Activated CD8-positive, alpha-beta T cell treated with anti-CD3 and anti-CD28 coated beads for 36 hours (primary cell): ENCODE data around the gene ZNF483. TPM values are rescaled to one million over a fixed set of nuclear protein-coding genes. Genes with fewer than 3 reads are reported as not detected.
"Not testable (repeated sequence)": the region's sequence is repeated elsewhere in the genome, so short reads cannot be mapped to it uniquely, and the experiment has no call there.

Experiments used
- ATAC-seq: fragments of 200-7000 bp; cut with Tn5 transposase; one replicate; pipeline ENCODE4 v1.10.0; 2021; ENCODE audit warnings: mild to moderate bottlenecking, moderate library complexity
- CTCF ChIA-PET: fragments of 350-600 bp; sonication (Branson Sonifier 250); formaldehyde crosslinking; loops from one replicate; lab custom pipeline; 2021; ENCODE audit warnings: antibody characterized with exemption; lab: Charles Lee
- POLR2A ChIA-PET: fragments of 350-600 bp; sonication (Branson Sonifier 250); formaldehyde crosslinking; loops from one replicate; lab custom pipeline; 2021; ENCODE audit warnings: antibody characterized with exemption; lab: Charles Lee
- DNase-seq: peaks from one replicate; pipeline ENCODE4 v3.0.0-alpha.2; 2020
- H3K27ac Mint-ChIP-seq: one replicate; pipeline ENCODE4 v1.8.0; 2021; ENCODE audit warnings: mild to moderate bottlenecking, mixed read lengths
- H3K27me3 Mint-ChIP-seq: one replicate; pipeline ENCODE4 v1.8.0; 2021; ENCODE audit warnings: mixed read lengths
- H3K36me3 Mint-ChIP-seq: one replicate; pipeline ENCODE4 v1.8.0; 2021; ENCODE audit warnings: low read depth, mixed read lengths
- H3K4me1 Mint-ChIP-seq: one replicate; pipeline ENCODE4 v1.8.0; 2021; ENCODE audit warnings: low read depth, mixed read lengths
- H3K4me3 Mint-ChIP-seq: one replicate; pipeline ENCODE4 v1.8.0; 2021; ENCODE audit warnings: mild to moderate bottlenecking, moderate library complexity, mixed read lengths
- H3K9me3 Mint-ChIP-seq: one replicate; pipeline ENCODE4 v1.8.0; 2021; ENCODE audit warnings: mixed read lengths
- CTCF ChIP-seq: fragments of 200-600 bp; IDR thresholded peaks from one replicate; pipeline ENCODE4 v1.8.0; 2022; ENCODE audit warnings: antibody characterized with exemption, mild to moderate bottlenecking
- intact Hi-C: fragments of 100-400 bp; cut with micrococcal nuclease; formaldehyde crosslinking; loops from one replicate; pipeline ENCODE4 v1.10.0; 2022
- total RNA-seq, 2 experiments: library from RNA; stranded (reverse); gene quantifications; one replicate each; pipeline ENCODE4 v1.2.3, GENCODE V29; 2021

The ZNF483 gene
- total RNA-seq, 2 experiments from 2014 or later: 2.6 to 2.8 TPM

DNA sequence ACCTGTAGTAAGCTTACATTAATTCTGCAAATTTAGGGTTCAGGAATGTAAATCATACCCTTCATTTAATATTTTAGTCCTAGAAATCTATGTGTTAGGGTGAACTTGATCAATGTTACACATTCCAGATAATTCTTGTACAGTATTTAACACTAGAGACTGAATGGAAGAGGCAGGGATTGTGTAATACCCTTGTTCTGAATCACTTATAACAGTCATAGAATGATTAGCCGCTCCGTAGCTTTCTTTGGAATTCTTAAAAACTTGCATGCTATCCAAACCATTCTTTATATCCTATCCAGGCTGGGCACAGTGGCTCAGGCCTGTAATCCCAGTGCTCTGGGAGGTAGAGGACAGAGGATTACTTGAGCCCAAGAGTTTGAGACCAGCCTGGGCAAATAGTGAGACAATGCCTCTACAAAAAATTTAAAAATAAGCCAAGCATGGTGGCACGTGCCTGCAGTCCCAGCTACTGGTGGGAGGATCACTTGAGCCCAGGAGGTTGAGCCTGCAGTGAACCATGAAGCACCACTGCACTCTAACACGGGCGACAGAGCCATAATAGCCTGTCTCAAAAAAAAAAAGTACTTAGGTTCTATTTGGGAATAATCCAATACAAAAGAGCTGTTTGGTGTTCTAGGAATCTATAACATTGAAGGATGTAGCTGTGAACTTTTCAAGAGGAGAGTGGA, 8.3 kb downstream of the ZNF483 start:
- CTCF ChIA-PET: no interaction called here
- no peak for ATAC-seq

GRCh38 chr9:111542497-111543254, 17.7 kb downstream of the ZNF483 start:
- intact Hi-C loops: no loop called here
- Mint-ChIP-seq H3K9me3 (peaks cover 70% of the 10 kb centered on the region), H3K4me3 (no peak overlapping the region), H3K27me3 (no peaks in the 10 kb centered on the region), H3K36me3 (peaks cover 69% of the 10 kb centered on the region), H3K27ac (no peak overlapping the region), H3K4me1 (no peaks in the 10 kb centered on the region)
- POLR2A ChIA-PET: no interaction called here
- TF ChIP-seq CTCF: no peak
- DNase-seq: no peak
- CTCF ChIA-PET: no interaction called here
- ATAC-seq: no peak

More for the DNA sequence above, 8.3 kb downstream of the ZNF483 start:
- H3K4me1 Mint-ChIP-seq: no peaks in the 10 kb centered on the region
- no peak overlapping the region for H3K27ac Mint-ChIP-seq
- no peaks in the 10 kb centered on the region for H3K27me3 Mint-ChIP-seq
- intact Hi-C loops: no loop called here
- POLR2A ChIA-PET: interaction anchor here (0.7 kb wide), 1 partner anchor 444 kb away, joined by 3 read pairs; no protein-coding TSS in a partner anchor
- no peak for TF ChIP-seq CTCF
- no peak for DNase-seq
- H3K4me3 Mint-ChIP-seq: no peak overlapping the region
- H3K36me3 Mint-ChIP-seq: peaks cover 46% of the 10 kb centered on the region
- H3K9me3 Mint-ChIP-seq: peaks cover 15% of the 10 kb centered on the region

DNA sequence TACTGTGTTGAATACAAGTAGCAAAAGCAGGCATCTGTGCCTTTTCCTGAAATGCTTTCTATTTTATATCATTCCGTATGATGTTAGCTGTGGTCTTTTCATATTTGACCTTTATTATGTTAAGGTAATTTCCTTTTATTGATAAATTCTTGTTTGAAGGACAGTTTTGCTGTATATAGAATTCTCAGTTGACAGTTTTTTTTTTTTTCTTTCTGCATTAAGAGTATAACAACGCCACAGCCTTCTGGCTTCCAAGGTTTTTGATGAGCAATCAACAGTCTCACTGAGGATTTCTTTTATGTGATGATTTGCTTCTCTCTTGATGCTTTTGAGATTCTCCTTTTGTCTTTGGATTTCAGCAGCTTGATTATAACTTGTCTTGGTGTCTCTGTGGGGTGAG, 23.6 kb downstream of the ZNF483 start:
- peaks cover 55% of the 10 kb centered on the region for H3K36me3 Mint-ChIP-seq
- H3K9me3 Mint-ChIP-seq: peaks cover 58% of the 10 kb centered on the region
- H3K4me1 Mint-ChIP-seq: no peaks in the 10 kb centered on the region

DNA sequence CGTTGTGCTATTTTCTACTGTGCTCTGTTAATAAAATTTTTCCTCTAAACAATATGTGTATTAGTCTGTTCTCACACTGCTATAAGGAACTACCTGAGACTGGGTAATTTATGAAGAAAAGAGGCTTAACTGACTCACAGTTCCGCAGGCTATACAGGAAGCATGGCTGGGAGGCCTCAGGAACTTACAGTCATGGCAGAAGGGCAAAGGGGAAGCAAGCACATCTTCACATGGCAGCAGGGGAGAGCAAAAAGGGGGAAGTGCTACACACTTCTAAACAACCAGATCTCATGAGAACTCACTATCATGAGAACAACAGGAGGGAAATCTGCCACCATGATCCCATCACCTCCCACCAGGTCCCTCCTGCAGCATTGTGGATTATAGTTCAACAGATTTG, 30.4 kb downstream of the ZNF483 start:
- Mint-ChIP-seq H3K9me3 (peaks cover 37% of the 10 kb centered on the region), H3K36me3 (peaks cover 30% of the 10 kb centered on the region)
- H3K4me3 Mint-ChIP-seq, H3K27ac Mint-ChIP-seq, POLR2A ChIA-PET, CTCF ChIA-PET, DNase-seq, H3K27me3 Mint-ChIP-seq, ATAC-seq, H3K4me1 Mint-ChIP-seq, intact Hi-C loops: not testable (repeated sequence)

More for the DNA sequence above, 23.6 kb downstream of the ZNF483 start:
- no peak for TF ChIP-seq CTCF
- DNase-seq (no peak), ATAC-seq (no peak)
- POLR2A ChIA-PET: no interaction called here
- Mint-ChIP-seq H3K4me3 (no peak overlapping the region), H3K27me3 (no peaks in the 10 kb centered on the region), H3K27ac (no peak overlapping the region)
- CTCF ChIA-PET: no interaction called here
- intact Hi-C loops: no loop called here

GRCh38 chr9:111559000-111559610, 34.1 kb downstream of the ZNF483 start:
- no peaks in the 10 kb centered on the region for H3K4me1 Mint-ChIP-seq
- DNase-seq (no peak), ATAC-seq (no peak)
- no peak overlapping the region for H3K27ac Mint-ChIP-seq
- TF ChIP-seq CTCF: no peak
- CTCF ChIA-PET: no interaction called here
- H3K36me3 Mint-ChIP-seq: peaks cover 16% of the 10 kb centered on the region
- no peak overlapping the region for H3K4me3 Mint-ChIP-seq
- POLR2A ChIA-PET: no interaction called here
- H3K27me3 Mint-ChIP-seq: no peaks in the 10 kb centered on the region
- intact Hi-C loops: no loop called here
- peaks cover 31% of the 10 kb centered on the region for H3K9me3 Mint-ChIP-seq
